ENCODE results near the gene SCARB2.

- TF ChIP-seq CTCF (IDR thresholded peaks at IDR 0.05; ENCODE audit: insufficient read depth, low read depth, low read length), result no peak
- no peak for TF ChIP-seq EZH2 (IDR thresholded peaks at IDR 0.05; ENCODE audit: insufficient read depth, low read length)
These were observed 10.5 kb upstream of the SCARB2 start for GRCh38 chr4:76224171-76224570.
